ENCODE data around the gene P3H1. TPM values are rescaled to one million over a fixed set of nuclear protein-coding genes. Genes with fewer than 3 reads are reported as not detected.
A peak's percentile ranks its signal among the peaks of the same experiment; 100 is the strongest.

The P3H1 gene
- total RNA-seq, 1 donor = 75.2 TPM

DNA sequence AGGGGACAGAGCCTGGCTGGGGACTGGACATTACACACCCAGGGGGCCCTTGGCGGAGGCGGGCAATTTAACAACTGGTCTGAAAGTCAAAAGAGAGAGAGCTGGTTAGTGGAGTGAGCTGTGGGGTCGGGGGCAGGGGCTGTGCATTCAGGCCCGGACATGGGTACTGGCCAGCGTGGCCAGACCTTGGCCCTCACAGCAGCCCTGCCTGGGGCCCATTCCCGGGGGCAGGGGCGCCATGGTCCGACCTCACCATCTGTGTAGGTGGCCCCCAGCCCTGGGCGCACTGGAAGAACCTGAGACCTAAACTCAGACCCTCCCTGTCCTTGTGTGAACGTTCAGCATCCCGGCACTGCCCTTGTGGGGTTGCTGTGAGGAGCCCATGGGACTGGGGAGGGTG is 31.8 kb downstream of the P3H1 start:
- TF ChIP-seq, protein P1, sequence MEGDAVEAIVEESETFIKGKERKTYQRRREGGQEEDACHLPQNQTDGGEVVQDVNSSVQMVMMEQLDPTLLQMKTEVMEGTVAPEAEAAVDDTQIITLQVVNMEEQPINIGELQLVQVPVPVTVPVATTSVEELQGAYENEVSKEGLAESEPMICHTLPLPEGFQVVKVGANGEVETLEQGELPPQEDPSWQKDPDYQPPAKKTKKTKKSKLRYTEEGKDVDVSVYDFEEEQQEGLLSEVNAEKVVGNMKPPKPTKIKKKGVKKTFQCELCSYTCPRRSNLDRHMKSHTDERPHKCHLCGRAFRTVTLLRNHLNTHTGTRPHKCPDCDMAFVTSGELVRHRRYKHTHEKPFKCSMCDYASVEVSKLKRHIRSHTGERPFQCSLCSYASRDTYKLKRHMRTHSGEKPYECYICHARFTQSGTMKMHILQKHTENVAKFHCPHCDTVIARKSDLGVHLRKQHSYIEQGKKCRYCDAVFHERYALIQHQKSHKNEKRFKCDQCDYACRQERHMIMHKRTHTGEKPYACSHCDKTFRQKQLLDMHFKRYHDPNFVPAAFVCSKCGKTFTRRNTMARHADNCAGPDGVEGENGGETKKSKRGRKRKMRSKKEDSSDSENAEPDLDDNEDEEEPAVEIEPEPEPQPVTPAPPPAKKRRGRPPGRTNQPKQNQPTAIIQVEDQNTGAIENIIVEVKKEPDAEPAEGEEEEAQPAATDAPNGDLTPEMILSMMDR (IDR thresholded peaks at IDR 0.05; ENCODE audit: insufficient read depth, low read length) = no peak
- H3K4me3 ChIP-seq (ENCODE audit: low read depth, low read length) = no peak overlapping the region
- no peak for DNase-seq (ENCODE audit: low read depth)

DNA sequence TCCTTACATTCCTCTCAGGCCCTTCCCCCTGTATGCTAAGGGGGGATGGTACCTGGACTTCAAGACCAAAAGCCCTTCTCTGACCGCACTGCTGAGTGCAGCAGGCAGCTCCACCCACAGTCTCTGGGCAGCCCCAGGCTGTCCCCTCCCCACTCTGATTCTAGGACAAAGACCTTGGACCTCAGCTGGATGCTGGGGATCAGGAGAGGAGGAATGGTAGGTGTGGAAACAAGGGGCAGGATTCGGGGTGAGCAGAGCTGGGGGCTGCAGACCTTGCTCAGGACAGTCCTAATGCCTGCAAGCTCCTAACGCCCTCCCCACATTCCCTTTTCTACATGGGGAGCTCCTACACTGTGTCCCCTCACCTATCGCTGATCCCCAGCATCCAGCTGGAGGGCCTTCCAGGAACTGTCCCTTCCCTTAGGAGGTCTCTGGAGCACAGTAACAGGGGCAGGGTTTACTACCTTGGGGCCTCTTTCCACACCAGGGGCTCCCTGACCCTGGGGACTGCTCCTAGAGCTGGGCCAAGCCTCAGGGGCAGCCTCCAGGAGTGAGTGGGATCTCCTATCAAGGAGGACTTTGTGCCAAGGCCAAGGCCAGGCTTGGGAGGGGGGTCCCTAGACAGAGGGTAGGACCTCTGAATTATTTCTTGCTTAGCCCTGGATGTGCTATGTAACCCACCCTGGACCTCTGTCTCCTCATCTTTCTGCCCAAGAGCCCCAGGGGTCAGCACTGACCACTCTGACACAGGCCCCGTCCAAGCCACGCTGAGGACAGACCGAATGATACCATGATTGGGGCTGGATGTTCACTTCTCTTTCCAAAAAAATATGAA is 32.4 kb downstream of the P3H1 start:
- TF ChIP-seq, protein P1 (IDR thresholded peaks at IDR 0.05; ENCODE audit: insufficient read depth, low read length) = no peak
- no peak for DNase-seq (ENCODE audit: low read depth)
- no peak overlapping the region for H3K4me3 ChIP-seq (ENCODE audit: low read depth, low read length)

DNA sequence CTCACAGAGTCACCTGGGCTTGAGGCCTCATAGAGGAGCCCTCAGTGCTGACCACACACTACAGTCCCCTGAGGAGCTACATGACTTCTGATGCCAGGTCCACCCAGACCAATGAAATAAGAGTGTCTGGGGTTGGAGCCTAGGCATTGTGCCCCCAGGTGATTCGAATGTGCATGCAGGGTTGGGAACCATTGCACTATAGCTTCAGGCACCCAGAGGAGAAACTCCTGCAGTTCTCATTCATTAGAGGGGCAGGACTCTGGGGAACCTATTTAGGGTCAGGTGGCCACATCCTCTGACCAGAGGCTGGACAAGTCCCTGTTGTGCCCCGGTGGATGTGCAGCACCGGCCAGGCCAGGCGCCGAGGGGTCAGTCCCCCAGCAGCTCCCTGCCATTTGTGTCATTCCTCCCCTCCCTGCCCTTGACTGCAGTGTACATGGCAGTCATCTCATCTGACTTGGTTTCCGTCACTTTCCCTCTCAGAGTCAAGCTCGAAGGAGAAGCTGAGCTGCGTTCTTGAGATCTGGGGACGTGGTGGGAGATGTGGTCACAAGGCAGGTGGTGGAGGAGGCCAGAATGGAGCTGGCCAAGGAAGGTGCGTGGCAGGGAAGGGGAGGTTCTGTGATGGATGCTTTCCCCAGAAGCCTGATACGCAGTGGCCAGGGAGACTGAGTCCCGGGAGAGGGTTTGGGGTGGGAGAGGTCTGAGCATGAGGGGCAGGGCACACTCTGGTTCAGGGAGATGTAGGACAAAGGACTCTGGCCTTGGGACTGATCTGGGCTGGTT is 33.2 kb downstream of the P3H1 start:
- no peak overlapping the region for H3K4me3 ChIP-seq (ENCODE audit: low read depth, low read length)
- TF ChIP-seq, protein P1 (IDR thresholded peaks at IDR 0.05; ENCODE audit: insufficient read depth, low read length) = no peak
- no peak for DNase-seq (ENCODE audit: low read depth)

DNA sequence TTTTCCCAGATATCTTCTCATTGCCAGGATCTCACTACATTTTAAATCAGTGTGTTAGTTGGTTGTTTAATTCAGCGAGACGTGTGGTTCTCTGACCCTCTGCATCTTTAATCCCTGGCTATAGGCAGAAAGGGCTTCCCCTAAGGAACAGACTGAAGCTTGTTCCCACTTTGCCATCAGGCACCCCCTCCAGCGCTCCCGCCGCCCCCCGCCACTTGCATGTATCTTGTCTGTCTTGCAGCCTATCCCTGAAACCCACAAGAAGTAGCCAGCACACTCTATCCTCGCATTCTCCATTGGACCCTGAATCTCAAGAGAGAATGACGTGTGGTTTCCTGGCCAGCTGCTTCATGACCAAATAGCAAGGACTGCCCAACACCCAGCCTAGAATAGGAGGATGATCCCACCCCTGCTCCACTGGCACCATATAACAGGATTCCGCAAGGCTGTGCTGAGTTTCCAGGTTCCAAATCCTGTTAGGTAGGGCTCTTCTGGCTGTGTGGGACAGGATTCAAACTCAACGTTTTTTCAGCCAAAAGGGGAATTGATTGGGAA is 34.6 kb downstream of the P3H1 start:
- peak; percentile 26 for DNase-seq (ENCODE audit: low read depth)
- TF ChIP-seq, protein P1 (IDR thresholded peaks at IDR 0.05; ENCODE audit: insufficient read depth, low read length) = no peak
- H3K4me3 ChIP-seq (ENCODE audit: low read depth, low read length) = no peak overlapping the region

DNA sequence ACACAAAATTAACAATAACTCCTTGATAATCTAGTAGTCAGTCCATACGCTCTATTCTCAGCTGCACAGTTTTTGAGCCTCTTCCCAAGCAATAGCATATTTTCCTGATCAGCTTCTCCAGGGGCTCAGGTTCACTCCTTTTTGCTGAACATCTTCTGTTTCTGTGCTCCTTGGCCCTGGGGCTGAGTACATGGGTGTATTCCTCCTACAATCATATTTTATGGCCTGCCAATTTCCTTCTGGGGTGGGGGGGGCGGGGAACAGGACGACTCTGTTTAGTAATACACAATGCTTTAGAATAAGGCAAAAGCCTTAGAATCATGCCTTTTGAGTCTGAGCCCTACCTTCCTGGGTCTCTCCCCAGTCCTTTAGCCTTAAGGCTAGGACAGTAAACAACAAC is 35.2 kb downstream of the P3H1 start:
- TF ChIP-seq, protein P1 (IDR thresholded peaks at IDR 0.05; ENCODE audit: insufficient read depth, low read length) = no peak
- no peak overlapping the region for H3K4me3 ChIP-seq (ENCODE audit: low read depth, low read length)
- DNase-seq (ENCODE audit: low read depth) = no peak

DNA sequence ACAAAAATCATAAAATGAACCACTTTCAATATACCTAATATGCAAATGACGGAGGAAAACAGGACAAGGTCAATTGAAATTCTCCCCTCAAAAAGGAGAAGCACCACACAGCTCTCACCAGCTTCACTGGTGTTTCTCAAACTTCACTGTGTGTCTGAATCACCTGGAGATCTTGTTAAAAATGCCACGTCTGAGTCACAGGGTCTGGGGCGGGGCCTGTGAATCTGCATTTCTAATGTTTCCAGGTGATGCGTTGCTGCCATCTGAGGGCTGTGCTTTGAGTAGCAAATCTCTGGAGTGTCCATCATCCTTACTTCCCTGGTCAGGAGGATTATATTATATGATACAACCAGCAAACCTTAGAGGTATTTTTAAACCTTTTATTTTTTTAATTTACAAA is 35.8 kb downstream of the P3H1 start:
- DNase-seq (ENCODE audit: low read depth) = peak; percentile 11
- no peak overlapping the region for H3K4me3 ChIP-seq (ENCODE audit: low read depth, low read length)
- TF ChIP-seq, protein P1 (IDR thresholded peaks at IDR 0.05; ENCODE audit: insufficient read depth, low read length) = no peak

Data from fibroblast of the aortic adventitia (primary cell).